Calu3 (cell line): ENCODE data around the gene CREB3L4. TPM values are rescaled to one million over a fixed set of nuclear protein-coding genes. Genes with fewer than 3 reads are reported as not detected.
"Not testable (repeated sequence)": the region's sequence is repeated elsewhere in the genome, so short reads cannot be mapped to it uniquely, and the experiment has no call there.

Experiments
- BruUV-seq: library from RNA; stranded (reverse); fragments of 400-500 nt; replicated peaks from 2 replicates; lab custom pipeline; 2021; lab: Mats Ljungman, UMichigan
- CTCF ChIA-PET: fragments of 300-600 bp; sonication (Branson Sonifier 250); formaldehyde crosslinking; loops from one replicate; lab custom pipeline; 2022; ENCODE audit warnings: antibody characterized with exemption; lab: Charles Lee
- DNase-seq: peaks from one replicate; pipeline ENCODE4 v3.0.0; 2022
- H3K27ac Mint-ChIP-seq: one replicate; pipeline ENCODE4 v1.8.0; 2022; ENCODE audit warnings: mixed read lengths; ENCODE audit not compliant: unreplicated experiment
- H3K27me3 Mint-ChIP-seq: one replicate; pipeline ENCODE4 v1.8.0; 2022; ENCODE audit warnings: mixed read lengths; ENCODE audit not compliant: unreplicated experiment
- H3K36me3 Mint-ChIP-seq: one replicate; pipeline ENCODE4 v1.8.0; 2022; ENCODE audit warnings: mild to moderate bottlenecking, moderate library complexity, mixed read lengths; ENCODE audit not compliant: insufficient read depth, unreplicated experiment
- H3K4me1 Mint-ChIP-seq: one replicate; pipeline ENCODE4 v1.8.0; 2022; ENCODE audit warnings: mild to moderate bottlenecking, low read depth, mixed read lengths; ENCODE audit not compliant: unreplicated experiment
- H3K4me3 Mint-ChIP-seq: one replicate; pipeline ENCODE4 v1.8.0; 2022; ENCODE audit warnings: mild to moderate bottlenecking, low read depth, moderate library complexity, mixed read lengths; ENCODE audit not compliant: unreplicated experiment
- H3K9me3 Mint-ChIP-seq: one replicate; pipeline ENCODE4 v1.8.0; 2022; ENCODE audit warnings: low read depth, mixed read lengths; ENCODE audit not compliant: unreplicated experiment
- intact Hi-C: fragments of 100-400 bp; cut with micrococcal nuclease; formaldehyde crosslinking; loops from one replicate; pipeline ENCODE4 v1.10.0; 2022; ENCODE audit not compliant: unreplicated experiment
- total RNA-seq: library from RNA; stranded (reverse); gene quantifications from 2 replicates; pipeline ENCODE4 v1.2.3, GENCODE V29; 2022
- TF ChIP-seq, protein P1 (sequence below): fragments of 200-600 bp; IDR thresholded peaks from one replicate; pipeline ENCODE4 v1.8.0; 2022; ENCODE audit warnings: antibody characterized with exemption; ENCODE audit not compliant: unreplicated experiment

The CREB3L4 gene
- total RNA-seq, 1 experiment from 2014 or later: 26.5 TPM

DNA sequence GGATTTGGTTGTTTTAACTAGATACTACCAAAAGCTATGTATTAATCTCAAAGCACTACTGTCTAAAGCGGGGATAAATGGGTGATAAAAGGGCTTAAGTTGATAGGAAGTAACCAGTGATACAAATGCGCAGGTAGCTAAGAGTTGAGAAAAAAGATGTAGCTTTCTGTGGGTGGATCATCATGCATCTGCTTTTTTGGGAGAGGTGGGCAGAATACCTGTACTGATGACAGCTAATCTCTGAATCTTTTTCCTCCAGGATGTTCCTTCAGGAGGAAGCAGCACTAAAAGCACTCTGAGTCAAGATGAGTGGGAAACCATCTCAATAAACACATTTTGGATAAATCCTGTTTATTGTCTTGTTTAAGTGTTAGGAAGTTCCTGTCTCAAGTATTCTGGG is 24.1 kb downstream of the CREB3L4 start:
- peak overlapping the region; percentile 75 for H3K4me3 Mint-ChIP-seq
- TF ChIP-seq, protein P1, sequence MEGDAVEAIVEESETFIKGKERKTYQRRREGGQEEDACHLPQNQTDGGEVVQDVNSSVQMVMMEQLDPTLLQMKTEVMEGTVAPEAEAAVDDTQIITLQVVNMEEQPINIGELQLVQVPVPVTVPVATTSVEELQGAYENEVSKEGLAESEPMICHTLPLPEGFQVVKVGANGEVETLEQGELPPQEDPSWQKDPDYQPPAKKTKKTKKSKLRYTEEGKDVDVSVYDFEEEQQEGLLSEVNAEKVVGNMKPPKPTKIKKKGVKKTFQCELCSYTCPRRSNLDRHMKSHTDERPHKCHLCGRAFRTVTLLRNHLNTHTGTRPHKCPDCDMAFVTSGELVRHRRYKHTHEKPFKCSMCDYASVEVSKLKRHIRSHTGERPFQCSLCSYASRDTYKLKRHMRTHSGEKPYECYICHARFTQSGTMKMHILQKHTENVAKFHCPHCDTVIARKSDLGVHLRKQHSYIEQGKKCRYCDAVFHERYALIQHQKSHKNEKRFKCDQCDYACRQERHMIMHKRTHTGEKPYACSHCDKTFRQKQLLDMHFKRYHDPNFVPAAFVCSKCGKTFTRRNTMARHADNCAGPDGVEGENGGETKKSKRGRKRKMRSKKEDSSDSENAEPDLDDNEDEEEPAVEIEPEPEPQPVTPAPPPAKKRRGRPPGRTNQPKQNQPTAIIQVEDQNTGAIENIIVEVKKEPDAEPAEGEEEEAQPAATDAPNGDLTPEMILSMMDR: no peak
- peaks cover 42% of the 10 kb centered on the region for H3K4me1 Mint-ChIP-seq
- CTCF ChIA-PET: interaction anchor here (0.6 kb wide), 1 partner anchor 452 kb away, joined by 4 read pairs; no protein-coding TSS in a partner anchor
- H3K9me3 Mint-ChIP-seq: no peaks in the 10 kb centered on the region
- BruUV-seq: no TSS peak
- intact Hi-C loops: no loop called here
- peak overlapping the region; percentile 99 for H3K27ac Mint-ChIP-seq
- DNase-seq: no peak
- peaks cover 78% of the 10 kb centered on the region for H3K36me3 Mint-ChIP-seq
- H3K27me3 Mint-ChIP-seq: peaks cover 14% of the 10 kb centered on the region

DNA sequence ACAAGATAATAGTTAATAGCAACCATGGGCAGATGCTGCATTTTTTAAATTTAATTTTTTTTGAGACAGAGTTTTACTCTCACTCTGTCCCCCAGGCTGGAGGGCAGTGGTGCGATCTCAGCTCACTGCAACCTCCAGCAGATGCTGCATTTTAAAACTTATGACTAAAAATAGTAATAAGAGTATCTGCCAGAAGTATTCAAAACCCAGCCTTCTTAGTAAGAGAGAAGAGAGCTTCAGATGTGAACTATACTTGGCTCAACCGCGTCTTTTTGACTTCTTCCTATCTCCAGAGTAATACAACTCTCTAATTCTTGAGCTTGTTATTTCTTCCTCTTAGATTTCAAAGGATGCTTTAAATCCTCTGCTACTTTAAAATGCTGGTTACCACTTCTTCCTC is 27.5 kb downstream of the CREB3L4 start:
- Mint-ChIP-seq H3K4me3 (no peak overlapping the region), H3K27me3 (peaks cover 12% of the 10 kb centered on the region), H3K27ac (peak overlapping the region; percentile 70), H3K9me3 (no peaks in the 10 kb centered on the region), H3K4me1 (peaks cover 34% of the 10 kb centered on the region), H3K36me3 (peaks cover 69% of the 10 kb centered on the region)
- BruUV-seq: no TSS peak
- CTCF ChIA-PET: no interaction called here
- intact Hi-C loops: no loop called here
- DNase-seq: no peak
- TF ChIP-seq, protein P1: no peak

DNA sequence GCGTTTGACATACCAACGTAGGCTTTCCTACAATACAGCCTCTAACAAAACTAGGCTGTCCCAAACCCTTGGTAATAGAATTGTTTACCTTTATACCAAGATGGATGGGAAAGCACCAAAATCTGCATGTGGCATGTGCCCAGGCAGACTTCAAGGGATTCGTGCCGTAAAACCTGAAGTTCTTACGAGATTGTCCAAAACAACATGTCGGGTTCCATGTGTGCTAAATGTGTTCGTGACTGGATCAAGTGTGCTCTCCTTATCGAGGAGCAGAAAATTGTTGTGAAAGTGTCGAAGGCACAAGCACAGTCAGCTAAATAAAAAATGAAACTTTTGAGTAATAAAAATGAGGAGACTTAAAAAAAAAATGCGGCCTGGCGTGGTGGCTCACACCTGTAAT is 27.9 kb downstream of the CREB3L4 start:
- no peaks in the 10 kb centered on the region for H3K9me3 Mint-ChIP-seq
- H3K4me3 Mint-ChIP-seq: no peak overlapping the region
- TF ChIP-seq, protein P1: no peak
- DNase-seq: no peak
- peak overlapping the region; percentile 70 for H3K27ac Mint-ChIP-seq
- H3K4me1 Mint-ChIP-seq: peaks cover 34% of the 10 kb centered on the region
- peaks cover 64% of the 10 kb centered on the region for H3K36me3 Mint-ChIP-seq
- no TSS peak for BruUV-seq
- intact Hi-C loops: no loop called here
- peaks cover 7% of the 10 kb centered on the region for H3K27me3 Mint-ChIP-seq
- CTCF ChIA-PET: no interaction called here

DNA sequence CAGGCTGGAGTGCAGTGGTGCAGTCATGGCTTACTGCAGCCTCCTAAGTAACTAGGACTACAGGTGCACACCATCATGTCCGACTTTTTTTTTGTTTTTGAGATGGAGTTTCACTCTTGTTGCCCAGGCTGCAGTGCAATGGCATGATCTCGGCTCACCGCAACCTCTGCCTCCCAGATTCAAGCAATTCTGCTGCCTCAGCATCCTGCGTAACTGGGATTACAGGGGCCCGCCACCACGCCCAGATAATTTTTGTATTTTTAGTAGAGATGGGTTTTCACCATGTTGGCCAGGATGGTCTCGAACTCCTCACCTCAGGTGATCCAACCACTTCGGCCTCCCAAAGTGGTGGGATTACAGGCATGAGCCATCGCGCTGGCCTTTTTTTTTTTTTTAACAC is 29.2 kb downstream of the CREB3L4 start:
- H3K27me3 Mint-ChIP-seq, BruUV-seq, H3K27ac Mint-ChIP-seq, H3K4me3 Mint-ChIP-seq, intact Hi-C loops, DNase-seq, H3K9me3 Mint-ChIP-seq: not testable (repeated sequence)
- Mint-ChIP-seq H3K4me1 (peaks cover 34% of the 10 kb centered on the region), H3K36me3 (peaks cover 52% of the 10 kb centered on the region)
- CTCF ChIA-PET: interaction anchor here (0.6 kb wide), 1 partner anchor 1726 kb away, joined by 3 read pairs; no protein-coding TSS in a partner anchor

DNA sequence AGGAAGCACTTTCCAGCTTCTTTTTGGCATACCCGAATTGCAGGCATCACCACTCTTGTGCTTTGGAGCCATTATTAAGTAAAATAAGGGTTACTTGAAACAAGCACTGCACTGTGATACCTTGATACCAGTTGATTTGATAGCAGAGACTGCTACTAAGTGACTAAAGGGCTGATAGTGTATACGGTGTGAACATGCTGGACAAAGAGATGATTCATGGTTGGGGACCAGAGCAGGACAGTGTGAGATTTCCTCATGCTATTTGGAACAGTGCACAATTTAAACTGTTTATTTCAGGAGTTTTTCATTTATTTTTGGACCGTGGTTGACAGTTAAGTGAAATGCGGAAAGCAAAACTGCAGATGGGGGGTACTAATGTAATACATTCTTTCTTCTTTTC is 32.7 kb downstream of the CREB3L4 start:
- Mint-ChIP-seq H3K27ac (peak overlapping the region; percentile 48), H3K36me3 (peaks cover 17% of the 10 kb centered on the region), H3K27me3 (no peaks in the 10 kb centered on the region), H3K9me3 (no peaks in the 10 kb centered on the region), H3K4me3 (peak overlapping the region; percentile 42), H3K4me1 (peaks cover 23% of the 10 kb centered on the region)
- CTCF ChIA-PET: interaction anchor here (0.8 to 1.6 kb wide), 2 partner anchors 10 to 155 kb away, joined by 4 to 7 read pairs; partner anchors contain the start of gene RPS27
- intact Hi-C loops: loop anchor here (10.0 kb wide), 1 partner anchor 94 kb away; no protein-coding TSS in a partner anchor
- DNase-seq: no peak
- no TSS peak for BruUV-seq
- TF ChIP-seq, protein P1: no peak
